GM19238 (cell line): ENCODE results near the gene SYCP2L.

Experiments
- DNase-seq: peaks from one replicate; pipeline ENCODE4 v3.0.0; 2011; ENCODE audit warnings: low spot score; ENCODE audit not compliant: insufficient read length

The SYCP2L gene

GRCh38 chr6:11006061-11006460 lies 119.2 kb downstream of the SYCP2L start:
- no peak for DNase-seq

DNA sequence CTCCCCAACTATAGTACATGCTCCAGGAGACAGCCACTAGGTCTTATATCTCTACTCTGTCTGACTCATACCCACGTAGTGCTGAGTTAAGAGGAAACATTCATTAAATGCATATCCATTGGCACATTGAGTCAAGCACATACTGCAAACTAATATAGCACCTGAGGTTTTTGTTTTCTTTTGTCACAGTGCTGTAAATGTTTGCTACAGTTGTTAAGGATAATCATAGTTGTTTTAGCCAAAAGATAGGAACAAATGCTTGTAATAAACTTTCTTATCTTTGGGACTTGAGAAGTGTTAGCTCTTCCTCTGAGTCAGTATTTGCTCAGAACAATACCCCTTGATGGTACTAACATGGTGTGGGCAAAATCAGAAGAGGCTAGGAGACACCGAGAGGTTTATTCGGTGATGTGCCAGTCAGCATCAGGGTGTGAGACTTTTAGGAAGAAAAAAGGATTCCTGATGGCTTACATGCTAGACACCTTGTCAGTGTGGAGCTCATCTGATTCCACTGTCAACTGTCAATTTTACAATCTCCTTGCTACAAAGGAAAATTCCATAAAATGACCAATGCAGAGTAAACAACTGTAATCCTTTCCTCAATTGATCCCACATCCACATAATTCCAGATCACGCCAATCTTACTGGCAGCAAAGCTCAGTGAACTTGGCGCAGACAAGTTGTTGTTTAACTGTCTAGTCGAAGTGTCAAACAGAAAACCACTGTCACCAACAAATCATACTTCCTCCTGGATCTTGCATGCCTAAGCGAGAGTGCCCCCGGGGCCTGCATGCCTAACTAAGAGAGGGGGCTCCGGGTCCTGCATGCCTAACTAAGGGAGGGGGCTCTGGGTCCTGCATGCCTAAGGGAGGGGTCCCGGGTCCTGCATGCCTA lies 121.1 kb downstream of the SYCP2L start:
- no peak for DNase-seq

DNA sequence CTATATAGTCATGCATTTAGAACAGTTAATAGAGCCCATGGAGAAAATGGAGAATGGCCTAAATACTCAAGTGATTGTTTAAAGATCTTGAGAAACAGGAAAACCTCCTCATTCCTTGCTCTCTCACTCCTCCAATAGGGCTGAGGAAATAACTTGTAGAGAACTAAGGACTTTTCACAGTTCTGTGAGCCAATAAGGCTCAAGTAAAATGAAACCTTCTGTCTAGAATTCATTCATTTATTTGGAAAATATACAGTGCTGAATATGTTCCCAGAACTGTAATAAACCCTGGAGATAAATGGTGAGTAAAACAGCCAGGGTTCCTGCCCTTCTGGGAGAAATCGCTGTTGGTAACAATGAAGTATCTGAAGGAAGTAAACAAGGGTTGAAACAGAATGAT lies 122.0 kb downstream of the SYCP2L start:
- DNase-seq = no peak

- DNase-seq = no peak
Measured at GRCh38 chr6:11009353-11009752, 122.5 kb downstream of the SYCP2L start.

GRCh38 chr6:11011787-11012234 lies 125.0 kb downstream of the SYCP2L start:
- no peak for DNase-seq

- no peak for DNase-seq
Measured at GRCh38 chr6:11012295-11012754, 125.5 kb downstream of the SYCP2L start.

GRCh38 chr6:11012976-11013720 lies 126.3 kb downstream of the SYCP2L start:
- no peak for DNase-seq

- no peak for DNase-seq
Measured at GRCh38 chr6:11013721-11014070, 126.8 kb downstream of the SYCP2L start.

DNA sequence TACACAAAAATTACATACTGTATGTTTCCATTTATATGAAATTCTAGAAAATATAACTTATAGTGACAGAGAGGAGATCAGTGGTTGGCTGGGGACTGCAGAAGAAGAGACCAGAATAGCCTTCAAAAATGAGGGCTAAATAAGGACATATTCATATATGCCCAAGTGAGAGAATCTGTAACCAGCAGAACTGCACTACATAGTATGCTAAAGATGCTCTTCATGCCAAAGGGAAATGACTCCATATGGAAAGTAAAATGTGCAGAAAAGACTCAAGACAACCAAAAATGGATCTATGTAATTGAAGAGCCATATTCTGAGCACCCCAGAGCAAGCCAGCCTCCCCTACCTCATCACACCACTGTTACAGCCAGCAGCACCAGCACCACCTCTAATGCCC lies 128.2 kb downstream of the SYCP2L start:
- no peak for DNase-seq

- no peak for DNase-seq
Measured at GRCh38 chr6:11016452-11016851, 129.6 kb downstream of the SYCP2L start.

DNA sequence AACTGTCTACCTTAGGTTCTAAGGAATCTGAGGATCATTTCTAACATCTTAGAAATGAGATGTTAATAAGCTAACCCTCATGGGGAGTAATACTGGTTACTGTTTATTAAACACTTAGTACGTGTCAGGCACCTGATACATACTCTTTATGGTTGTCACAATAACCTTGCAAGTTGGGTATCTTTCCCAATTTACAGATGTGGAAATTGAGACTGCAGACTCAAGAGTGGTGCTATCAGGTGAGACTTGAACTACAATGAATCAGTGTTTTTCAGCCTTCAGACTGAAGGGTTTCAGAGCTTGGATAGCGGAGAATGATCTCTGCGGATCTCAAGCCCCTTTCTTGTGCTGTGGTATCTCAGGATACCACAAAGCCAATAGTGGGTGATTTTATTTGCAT lies 130.2 kb downstream of the SYCP2L start:
- DNase-seq = no peak

DNA sequence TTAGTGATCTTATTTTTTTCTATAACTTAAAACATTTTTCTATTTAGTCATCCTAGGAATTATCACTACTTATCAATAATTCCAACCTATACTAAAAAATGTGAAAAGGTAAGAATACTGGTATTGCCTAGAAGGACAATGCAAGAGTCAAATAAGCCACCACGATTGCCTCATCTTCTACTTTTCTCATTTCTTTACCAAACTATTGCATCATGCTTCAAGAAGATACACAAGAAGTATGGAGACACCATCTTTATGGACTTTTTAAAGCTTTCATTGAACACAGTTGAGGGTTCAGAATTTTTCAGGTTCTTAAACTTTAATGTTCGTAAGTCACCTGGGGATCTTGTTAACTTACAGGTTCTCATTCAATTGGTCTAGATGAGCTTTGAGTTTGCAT lies 131.4 kb downstream of the SYCP2L start:
- DNase-seq = no peak

DNA sequence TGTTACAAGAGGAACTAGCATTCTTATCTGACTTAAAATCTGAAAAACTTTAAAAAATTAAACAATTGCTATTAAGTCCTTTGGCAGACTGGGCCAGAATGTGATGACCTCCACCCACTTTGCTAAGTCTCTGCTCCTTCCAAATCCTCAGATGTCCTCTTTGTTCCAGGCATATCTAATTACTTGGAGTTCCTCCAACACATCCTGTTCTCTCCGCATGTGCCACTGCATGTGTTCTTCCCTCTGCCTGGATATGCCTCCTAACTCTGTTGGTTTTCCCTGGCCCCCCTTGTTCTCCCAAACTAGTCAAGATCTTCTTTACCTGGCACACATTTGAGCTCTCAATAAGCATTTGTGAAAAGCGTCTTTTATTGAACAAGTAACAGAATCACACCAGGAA lies 134.2 kb downstream of the SYCP2L start:
- no peak for DNase-seq

- no peak for DNase-seq
Measured at GRCh38 chr6:11021714-11022113, 134.9 kb downstream of the SYCP2L start.

GRCh38 chr6:11023032-11023431 lies 136.2 kb downstream of the SYCP2L start:
- no peak for DNase-seq
